Activated B cell treated with CpG ODN at 0.5 μM for 24 hours (primary cell): Measurements from ENCODE around the gene PLS3. TPM values are rescaled to one million over a fixed set of nuclear protein-coding genes. Genes with fewer than 3 reads are reported as not detected.
"Not testable (repeated sequence)": the region's sequence is repeated elsewhere in the genome, so short reads cannot be mapped to it uniquely, and the experiment has no call there.

Experiments used
- ATAC-seq: fragments of 200-7000 bp; cut with Tn5 transposase; one replicate; pipeline ENCODE4 v1.10.0; 2021; ENCODE audit warnings: low read depth, mild to moderate bottlenecking, moderate library complexity
- CTCF ChIA-PET: fragments of 350-600 bp; sonication (Branson Sonifier 250); formaldehyde crosslinking; loops from one replicate; lab custom pipeline; 2021; ENCODE audit warnings: antibody characterized with exemption; lab: Charles Lee
- POLR2A ChIA-PET: fragments of 350-600 bp; sonication (Branson Sonifier 250); formaldehyde crosslinking; loops from one replicate; lab custom pipeline; 2021; ENCODE audit warnings: antibody characterized with exemption; lab: Charles Lee
- DNase-seq: peaks from one replicate; pipeline ENCODE4 v3.0.0; 2022
- H3K27ac Mint-ChIP-seq: one replicate; pipeline ENCODE4 v1.8.0; 2020; ENCODE audit warnings: mixed read lengths
- H3K27me3 Mint-ChIP-seq: one replicate; pipeline ENCODE4 v1.8.0; 2021; ENCODE audit warnings: mixed read lengths
- H3K36me3 Mint-ChIP-seq: one replicate; pipeline ENCODE4 v1.8.0; 2021; ENCODE audit warnings: low read depth, mixed read lengths
- H3K4me1 Mint-ChIP-seq: one replicate; pipeline ENCODE4 v1.8.0; 2021; ENCODE audit warnings: mixed read lengths
- H3K4me3 Mint-ChIP-seq: one replicate; pipeline ENCODE4 v1.8.0; 2020; ENCODE audit warnings: mild to moderate bottlenecking, mixed read lengths
- H3K9me3 Mint-ChIP-seq: one replicate; pipeline ENCODE4 v1.8.0; 2020; ENCODE audit warnings: mixed read lengths
- CTCF ChIP-seq: fragments of 200-600 bp; IDR thresholded peaks from one replicate; pipeline ENCODE4 v1.8.0; 2022; ENCODE audit warnings: antibody characterized with exemption, mild to moderate bottlenecking
- intact Hi-C: fragments of 100-400 bp; cut with micrococcal nuclease; formaldehyde crosslinking; loops from one replicate; pipeline ENCODE4 v1.15.1; 2024
- total RNA-seq: library from RNA; stranded (reverse); gene quantifications from 2 replicates; pipeline ENCODE4 v1.2.3, GENCODE V29; 2022

PLS3 gene
- total RNA-seq, 1 donor from 2014 or later: not detected

- ATAC-seq (no peak), DNase-seq (no peak)
- ChIA-PET CTCF (no interaction called here), POLR2A (no interaction called here)
- H3K27me3 Mint-ChIP-seq: no peaks in the 10 kb centered on the region
- intact Hi-C loops: no loop called here
- no peak for TF ChIP-seq CTCF
- H3K9me3 Mint-ChIP-seq: no peaks in the 10 kb centered on the region
- no peaks in the 10 kb centered on the region for H3K36me3 Mint-ChIP-seq
- H3K27ac Mint-ChIP-seq: no peak overlapping the region
- no peak overlapping the region for H3K4me3 Mint-ChIP-seq
- H3K4me1 Mint-ChIP-seq: no peaks in the 10 kb centered on the region
Observed at GRCh38 chrX:115639334-115639880, 78.4 kb downstream of the PLS3 start.

GRCh38 chrX:115642311-115642710 lies 81.3 kb downstream of the PLS3 start:
- intact Hi-C loops: loop anchor here (5.0 kb wide), 1 partner anchor 1030 kb away; no protein-coding TSS in a partner anchor
- no peaks in the 10 kb centered on the region for H3K27me3 Mint-ChIP-seq
- POLR2A ChIA-PET: no interaction called here
- CTCF ChIA-PET: interaction anchor here (1.2 kb wide), 1 partner anchor 13 kb away, joined by 3 read pairs; no protein-coding TSS in a partner anchor
- DNase-seq (no peak), ATAC-seq (no peak)
- no peak overlapping the region for H3K4me3 Mint-ChIP-seq
- TF ChIP-seq CTCF: no peak
- no peaks in the 10 kb centered on the region for H3K4me1 Mint-ChIP-seq
- H3K27ac Mint-ChIP-seq: no peak overlapping the region
- no peaks in the 10 kb centered on the region for H3K9me3 Mint-ChIP-seq
- H3K36me3 Mint-ChIP-seq: no peaks in the 10 kb centered on the region

GRCh38 chrX:115642895-115643530 lies 82.0 kb downstream of the PLS3 start:
- no peak for ATAC-seq
- CTCF ChIA-PET: interaction anchor here (1.1 to 1.2 kb wide), 2 partner anchors 9 to 13 kb away, joined by 3 read pairs; no protein-coding TSS in a partner anchor
- no peaks in the 10 kb centered on the region for H3K4me1 Mint-ChIP-seq
- no peaks in the 10 kb centered on the region for H3K9me3 Mint-ChIP-seq
- H3K4me3 Mint-ChIP-seq: no peak overlapping the region
- H3K36me3 Mint-ChIP-seq: no peaks in the 10 kb centered on the region
- no peak for TF ChIP-seq CTCF
- no peak overlapping the region for H3K27ac Mint-ChIP-seq
- POLR2A ChIA-PET: interaction anchor here (0.6 kb wide), 1 partner anchor 11 kb away, joined by 13 read pairs; no protein-coding TSS in a partner anchor
- intact Hi-C loops: loop anchor here (1.0 to 5.0 kb wide), 2 partner anchors 313 to 1031 kb away; no protein-coding TSS in a partner anchor
- no peaks in the 10 kb centered on the region for H3K27me3 Mint-ChIP-seq
- DNase-seq: no peak

- ATAC-seq, H3K27me3 Mint-ChIP-seq, H3K9me3 Mint-ChIP-seq, DNase-seq, H3K4me1 Mint-ChIP-seq, POLR2A ChIA-PET, H3K4me3 Mint-ChIP-seq, H3K36me3 Mint-ChIP-seq, H3K27ac Mint-ChIP-seq: not testable (repeated sequence)
- intact Hi-C loops: loop anchor here (5.0 kb wide), 1 partner anchor 1032 kb away; no protein-coding TSS in a partner anchor
- CTCF ChIA-PET: interaction anchor here (0.6 kb wide), 1 partner anchor 17 kb away, joined by 4 read pairs; no protein-coding TSS in a partner anchor
Observed at GRCh38 chrX:115644397-115644796, 83.4 kb downstream of the PLS3 start.

GRCh38 chrX:115649461-115650063 lies 88.6 kb downstream of the PLS3 start:
- Mint-ChIP-seq H3K9me3 (no peaks in the 10 kb centered on the region), H3K4me3 (no peak overlapping the region), H3K36me3 (no peaks in the 10 kb centered on the region), H3K27ac (no peak overlapping the region), H3K4me1 (no peaks in the 10 kb centered on the region), H3K27me3 (no peaks in the 10 kb centered on the region)
- no peak for TF ChIP-seq CTCF
- ATAC-seq (no peak), DNase-seq (no peak)
- intact Hi-C loops: loop anchor here (5.0 kb wide), 1 partner anchor 298 kb away; no protein-coding TSS in a partner anchor
- ChIA-PET POLR2A (no interaction called here), CTCF (no interaction called here)
